Measurements from ENCODE around the gene TCOF1.

- TF ChIP-seq, protein P1, sequence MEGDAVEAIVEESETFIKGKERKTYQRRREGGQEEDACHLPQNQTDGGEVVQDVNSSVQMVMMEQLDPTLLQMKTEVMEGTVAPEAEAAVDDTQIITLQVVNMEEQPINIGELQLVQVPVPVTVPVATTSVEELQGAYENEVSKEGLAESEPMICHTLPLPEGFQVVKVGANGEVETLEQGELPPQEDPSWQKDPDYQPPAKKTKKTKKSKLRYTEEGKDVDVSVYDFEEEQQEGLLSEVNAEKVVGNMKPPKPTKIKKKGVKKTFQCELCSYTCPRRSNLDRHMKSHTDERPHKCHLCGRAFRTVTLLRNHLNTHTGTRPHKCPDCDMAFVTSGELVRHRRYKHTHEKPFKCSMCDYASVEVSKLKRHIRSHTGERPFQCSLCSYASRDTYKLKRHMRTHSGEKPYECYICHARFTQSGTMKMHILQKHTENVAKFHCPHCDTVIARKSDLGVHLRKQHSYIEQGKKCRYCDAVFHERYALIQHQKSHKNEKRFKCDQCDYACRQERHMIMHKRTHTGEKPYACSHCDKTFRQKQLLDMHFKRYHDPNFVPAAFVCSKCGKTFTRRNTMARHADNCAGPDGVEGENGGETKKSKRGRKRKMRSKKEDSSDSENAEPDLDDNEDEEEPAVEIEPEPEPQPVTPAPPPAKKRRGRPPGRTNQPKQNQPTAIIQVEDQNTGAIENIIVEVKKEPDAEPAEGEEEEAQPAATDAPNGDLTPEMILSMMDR (conservative IDR thresholded peaks at IDR 0.05): no peak
- no peak for TF ChIP-seq EZH2 (IDR thresholded peaks at IDR 0.05; ENCODE audit: low read depth)
Measured at GRCh38 chr5:150406723-150407095, 49.2 kb downstream of the TCOF1 start.

Data from PC-9 (cell line).